Activated gamma-delta T cell treated with Interleukin-2 at 50 U/mL for 16 hours (primary cell): Measurements from ENCODE around the gene PIGP.
"Not testable (repeated sequence)": the region's sequence is repeated elsewhere in the genome, so short reads cannot be mapped to it uniquely, and the experiment has no call there.

Experiments used
- DNase-seq: peaks from one replicate; pipeline ENCODE4 v3.0.0-alpha.2; 2020

The PIGP gene

DNA sequence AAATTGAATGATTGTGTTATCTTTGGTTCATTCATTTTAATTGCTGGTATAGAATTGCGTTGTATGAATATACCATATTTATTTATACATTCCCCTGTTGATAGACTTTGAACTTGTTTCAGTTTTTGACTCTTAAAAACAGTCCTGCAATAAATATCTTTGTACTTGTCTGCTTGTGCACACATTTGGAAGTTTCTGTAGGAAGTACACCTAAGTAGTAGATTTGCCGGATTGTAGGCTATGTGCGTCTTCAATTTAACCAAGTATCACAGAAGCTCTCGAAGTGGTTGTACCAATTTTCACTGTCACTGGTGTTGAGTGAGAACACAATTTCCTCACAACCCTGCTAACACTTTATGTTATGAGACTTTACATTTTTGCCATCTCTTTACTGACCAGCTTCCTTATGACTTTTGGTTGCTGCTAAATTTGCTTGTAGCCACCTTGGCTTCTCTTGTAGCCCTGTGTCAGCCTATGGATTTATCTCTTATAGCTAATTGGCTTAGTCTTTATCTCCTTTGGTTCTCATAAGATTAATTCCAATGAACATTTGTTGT lies 2.4 kb upstream of the PIGP start:
- no peak for DNase-seq

DNA sequence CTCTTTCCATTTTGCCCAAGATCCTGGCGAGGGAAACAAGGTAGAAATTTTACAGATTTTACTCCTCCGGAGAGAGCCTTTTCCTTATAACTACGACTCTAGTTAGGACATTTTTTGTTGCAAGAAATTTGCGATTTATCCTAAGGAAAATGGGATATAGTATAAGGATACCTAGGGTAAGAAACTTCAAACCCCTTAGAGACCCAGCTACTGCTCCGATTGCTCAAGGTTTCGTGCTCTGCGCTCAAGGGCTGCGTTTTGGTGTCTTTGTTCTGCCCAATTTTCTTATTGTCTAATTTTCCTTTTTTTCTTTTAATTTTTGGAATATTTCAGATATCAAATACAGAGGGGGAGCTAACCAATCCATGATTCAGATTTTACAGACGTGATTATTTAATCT lies 1.7 kb upstream of the PIGP start:
- no peak for DNase-seq

DNA sequence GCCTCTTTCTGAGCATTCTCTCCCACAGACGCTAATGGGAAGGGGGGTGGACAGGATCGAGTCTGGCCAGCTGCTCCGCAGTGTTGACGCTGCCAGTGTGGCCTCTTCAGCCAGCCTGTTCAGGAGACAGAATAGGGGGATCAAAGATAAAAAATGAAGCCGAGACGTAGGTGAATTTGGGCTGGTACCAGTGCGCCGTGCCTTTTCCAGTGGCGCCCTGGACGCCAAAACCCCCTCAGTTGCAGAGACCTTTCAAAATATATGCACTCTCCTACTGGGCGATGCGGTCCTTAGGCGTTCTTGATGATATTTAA lies 1.3 kb upstream of the PIGP start:
- no peak for DNase-seq

DNA sequence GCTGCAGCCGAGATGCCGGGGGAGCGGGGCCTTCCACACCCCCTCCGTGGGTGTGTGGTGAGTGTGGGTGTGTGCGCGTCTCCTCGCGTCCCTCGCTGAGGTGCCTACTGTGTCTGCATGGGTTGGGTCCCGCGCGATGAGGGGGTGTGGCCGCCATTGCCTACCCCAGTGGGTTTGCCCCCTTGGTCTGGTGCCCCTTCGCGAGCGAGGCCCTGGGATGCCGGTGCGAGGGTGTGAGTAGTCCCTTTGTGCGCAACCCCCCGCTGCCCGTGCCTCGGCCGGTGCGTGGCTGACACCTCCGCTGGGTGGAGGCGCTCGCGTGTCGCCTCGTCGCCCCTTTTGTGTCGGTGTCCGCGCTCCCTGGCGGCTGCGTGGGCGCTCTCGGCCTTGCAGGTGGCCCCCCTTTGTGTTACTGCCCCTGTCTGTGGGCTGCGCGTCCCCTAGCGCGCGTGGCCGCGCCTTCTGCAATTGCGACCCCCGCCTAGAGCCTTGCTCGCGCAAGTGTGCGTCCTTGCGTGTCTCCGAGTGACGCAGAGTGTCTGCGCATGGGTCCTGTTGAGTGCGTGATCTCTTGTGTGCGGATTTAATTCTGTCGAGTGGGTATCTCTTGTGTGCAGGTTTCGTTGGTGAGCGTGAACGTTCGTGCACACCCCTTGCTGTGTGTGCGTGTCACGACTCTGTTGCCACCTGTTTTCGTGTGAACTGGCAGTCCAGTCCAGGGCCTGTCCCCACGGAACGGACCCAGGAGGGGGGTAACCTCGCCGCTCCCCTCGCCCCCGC lies 736 bp upstream of the PIGP start:
- peak; percentile 60 for DNase-seq

DNA sequence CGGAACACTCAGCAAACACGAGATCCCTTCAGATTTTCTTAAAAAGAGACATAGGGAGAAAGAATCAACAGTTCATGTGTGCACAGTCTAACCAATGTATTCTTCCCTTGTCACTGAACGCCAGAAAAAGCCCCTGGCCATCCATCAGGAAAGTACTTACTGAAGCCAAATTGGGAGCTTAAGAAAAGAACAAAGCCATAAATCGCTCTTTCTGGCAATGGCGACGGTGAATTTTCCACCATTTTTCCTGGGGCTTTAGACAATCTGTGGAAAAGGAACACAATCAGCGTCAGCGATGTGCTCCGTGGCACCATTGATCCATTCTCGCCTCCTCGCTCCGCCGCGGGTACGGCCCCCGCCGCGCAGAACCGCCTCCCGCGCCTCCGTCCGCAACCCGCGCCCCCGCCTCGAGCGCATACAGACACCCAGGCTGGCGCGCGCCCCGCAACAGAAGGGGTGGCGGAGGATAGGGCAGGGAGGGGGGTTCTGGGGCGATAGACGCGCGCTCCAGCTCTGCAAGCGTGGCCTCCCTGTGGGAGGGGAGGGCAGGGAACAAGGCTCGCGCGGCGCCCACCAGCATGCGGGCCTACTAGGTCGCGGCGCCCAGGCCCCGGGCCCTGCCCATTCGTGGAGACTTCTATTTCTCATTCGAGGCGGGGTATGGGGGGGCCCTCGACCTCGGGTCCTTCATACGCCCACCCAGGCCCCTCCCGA lies 440 bp downstream of the PIGP start:
- DNase-seq: no peak

- no peak for DNase-seq
Observed at GRCh38 chr21:37071561-37072273, 1.2 kb downstream of the PIGP start.

DNA sequence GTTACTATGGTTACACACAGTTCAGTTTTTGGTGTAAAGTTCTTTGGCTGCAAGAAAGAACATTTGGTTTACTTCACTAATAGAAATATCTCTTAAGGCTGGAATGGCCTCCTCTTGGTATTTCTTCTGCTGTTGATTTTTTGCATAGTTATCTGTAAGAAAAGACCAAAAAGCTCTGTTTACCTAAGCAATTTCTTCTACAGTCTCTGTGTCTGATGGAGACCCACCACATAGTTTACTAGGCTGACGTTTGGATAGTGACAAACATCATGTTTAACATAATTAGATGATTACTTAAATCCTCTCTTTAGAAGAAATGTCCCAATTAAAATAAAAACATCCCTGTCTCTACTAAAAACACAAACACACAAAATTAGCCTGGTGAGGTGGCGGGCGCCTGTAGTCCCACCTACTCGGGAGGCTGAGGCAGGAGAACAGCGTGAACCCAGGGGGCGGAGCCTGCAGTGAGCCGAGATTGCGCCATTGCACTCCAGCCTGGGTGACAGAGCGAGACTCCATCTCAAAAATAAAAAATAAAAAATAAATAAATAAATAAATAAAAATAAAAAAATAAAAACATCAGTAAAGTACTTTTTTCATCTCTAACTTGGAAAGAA lies 7.2 kb downstream of the PIGP start:
- no peak for DNase-seq

DNA sequence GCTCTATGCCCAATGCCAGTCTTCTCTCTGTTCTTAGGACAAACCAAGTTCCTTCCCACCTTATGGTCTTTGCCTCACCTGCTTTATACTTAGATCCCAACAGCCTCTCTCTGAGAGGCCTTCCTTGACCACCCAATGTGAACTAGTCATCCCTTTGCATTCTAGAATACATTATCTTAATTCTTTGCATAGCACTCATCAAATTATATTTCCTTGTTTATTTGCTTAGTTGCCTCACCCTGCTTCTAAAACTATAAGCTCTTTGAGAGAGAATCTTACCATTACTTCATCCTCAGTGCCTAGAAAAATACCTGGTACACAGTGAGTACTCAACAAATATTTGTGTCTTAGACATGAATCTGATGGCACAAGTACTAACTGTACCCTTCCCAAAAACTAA lies 8.0 kb downstream of the PIGP start:
- no peak for DNase-seq

DNA sequence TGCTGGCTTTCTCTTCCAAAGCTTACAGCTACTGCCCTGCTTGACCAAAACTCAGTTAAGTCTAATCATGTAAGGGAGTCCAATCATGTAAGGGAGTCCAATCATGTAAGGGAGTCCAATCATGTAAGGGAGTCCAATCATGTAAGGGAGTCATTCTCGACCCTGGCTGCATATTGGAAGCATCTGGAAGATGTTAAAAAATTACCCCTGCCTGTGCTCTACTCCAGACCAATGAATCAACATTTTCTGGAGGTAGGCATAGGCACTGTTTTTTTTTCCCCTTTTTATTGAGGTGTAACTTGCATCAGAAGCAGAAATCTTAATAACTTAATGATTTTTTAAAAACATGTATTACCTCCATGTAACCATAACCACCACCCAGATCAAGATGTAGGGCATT lies 9.4 kb downstream of the PIGP start:
- DNase-seq: no peak

GRCh38 chr21:37062593-37062935 lies 10.3 kb downstream of the PIGP start:
- no peak for DNase-seq

GRCh38 chr21:37061926-37062592 lies 10.8 kb downstream of the PIGP start:
- DNase-seq: no peak

DNA sequence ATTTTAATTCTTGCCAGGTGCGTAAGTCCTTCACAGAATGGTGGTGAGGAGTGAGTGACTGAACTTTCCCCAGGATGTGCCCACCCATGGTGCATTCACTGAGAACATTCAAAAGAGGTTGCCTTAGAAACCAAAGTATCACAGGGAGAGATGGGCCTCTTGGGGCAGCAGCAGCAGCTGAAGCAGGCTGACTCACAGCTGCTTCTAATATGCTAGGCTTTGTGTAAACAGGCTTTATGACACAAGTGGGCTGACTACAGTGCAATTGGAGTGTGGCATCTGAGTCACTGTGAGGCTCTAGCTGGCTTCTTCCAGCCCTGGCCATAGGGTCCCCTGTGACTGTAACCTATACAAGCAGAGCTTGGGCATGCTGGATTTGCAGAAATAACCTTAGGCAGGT lies 12.6 kb downstream of the PIGP start:
- DNase-seq: no peak

DNA sequence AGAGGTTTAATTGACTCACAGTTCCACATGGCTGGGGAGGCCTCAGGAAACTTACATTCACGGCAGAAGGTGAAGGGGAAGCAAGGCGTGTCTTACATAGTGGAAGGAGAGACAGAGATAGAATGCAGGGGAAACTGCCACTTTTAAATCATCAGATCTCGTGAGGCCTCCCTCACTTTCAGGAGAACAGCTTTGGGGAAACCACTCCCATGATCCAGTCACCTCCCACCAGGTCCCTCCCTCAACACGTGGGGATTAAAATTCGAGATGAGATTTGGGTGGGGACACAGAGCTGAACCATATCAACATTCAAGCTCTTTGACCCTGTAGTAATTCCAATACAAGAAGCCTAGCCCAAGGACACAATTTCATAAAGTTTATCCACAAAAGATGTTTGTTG lies 13.7 kb downstream of the PIGP start:
- DNase-seq: no peak

- DNase-seq: no peak
Observed at GRCh38 chr21:37058261-37058660, 14.6 kb downstream of the PIGP start.

DNA sequence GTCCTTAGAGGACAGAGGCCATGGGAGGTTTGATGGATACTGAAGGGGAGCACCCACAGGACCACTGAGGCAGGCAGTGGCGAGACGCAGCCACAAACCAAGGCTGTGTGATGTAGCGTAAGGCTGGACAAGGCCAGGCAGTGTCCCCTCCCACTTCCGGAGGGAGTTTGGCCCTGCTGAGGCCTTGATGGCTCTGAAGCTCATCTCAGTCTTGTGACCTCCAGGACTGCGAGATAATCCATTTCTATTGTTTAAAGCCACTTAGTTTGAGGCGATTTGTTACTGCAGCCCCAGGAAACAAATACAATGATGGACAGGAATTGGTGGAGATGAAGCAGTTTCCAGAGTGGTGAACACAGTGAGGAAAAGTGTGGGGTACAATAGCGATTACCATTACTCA lies 15.3 kb downstream of the PIGP start:
- DNase-seq: no peak

GRCh38 chr21:37055271-37055855 lies 17.5 kb downstream of the PIGP start:
- no peak for DNase-seq

- DNase-seq: not testable (repeated sequence)
Observed at GRCh38 chr21:37049741-37050140, 23.1 kb downstream of the PIGP start.

DNA sequence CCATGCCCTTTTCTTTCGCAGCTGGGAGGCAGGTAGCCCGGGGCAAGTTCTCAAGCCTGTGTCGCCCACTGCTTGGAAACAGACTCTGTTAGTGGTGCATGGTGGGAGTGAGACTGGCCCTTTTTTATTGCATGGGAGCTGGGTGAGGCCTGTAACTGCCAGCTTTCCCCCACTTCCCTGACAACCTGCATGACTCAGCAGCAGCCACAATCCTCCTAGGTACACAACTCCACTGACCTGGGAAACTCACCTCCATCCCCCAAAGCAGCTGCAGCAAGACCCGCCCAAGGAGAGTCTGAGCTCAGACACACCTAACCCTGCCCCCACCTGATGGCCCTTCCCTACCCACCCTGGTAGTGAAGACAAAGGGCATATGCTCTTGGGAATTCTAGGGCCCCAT lies 25.8 kb downstream of the PIGP start:
- no peak for DNase-seq

- no peak for DNase-seq
Observed at GRCh38 chr21:37045556-37045955, 27.3 kb downstream of the PIGP start.

- peak; percentile 30 for DNase-seq
Observed at GRCh38 chr21:37045149-37045548, 27.7 kb downstream of the PIGP start.

DNA sequence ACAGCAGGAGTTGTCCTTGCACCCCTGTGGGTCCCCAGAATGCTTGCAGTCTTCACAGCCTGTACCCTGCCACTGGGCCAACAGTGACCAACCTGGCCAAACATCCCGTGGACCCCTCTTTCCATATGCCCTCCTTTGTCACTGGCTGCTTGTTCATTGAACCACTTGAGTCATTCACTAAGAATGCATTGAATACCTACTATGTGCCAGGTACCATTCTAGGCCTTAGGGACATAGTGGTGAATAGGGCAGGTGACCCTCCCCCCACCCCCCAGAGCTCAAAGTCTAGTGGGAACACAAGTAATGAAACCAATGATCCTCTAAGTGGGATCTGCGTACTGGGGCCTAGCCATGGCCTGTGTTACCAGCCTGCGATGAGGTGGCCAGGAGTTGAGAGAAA lies 28.2 kb downstream of the PIGP start:
- DNase-seq: no peak

DNA sequence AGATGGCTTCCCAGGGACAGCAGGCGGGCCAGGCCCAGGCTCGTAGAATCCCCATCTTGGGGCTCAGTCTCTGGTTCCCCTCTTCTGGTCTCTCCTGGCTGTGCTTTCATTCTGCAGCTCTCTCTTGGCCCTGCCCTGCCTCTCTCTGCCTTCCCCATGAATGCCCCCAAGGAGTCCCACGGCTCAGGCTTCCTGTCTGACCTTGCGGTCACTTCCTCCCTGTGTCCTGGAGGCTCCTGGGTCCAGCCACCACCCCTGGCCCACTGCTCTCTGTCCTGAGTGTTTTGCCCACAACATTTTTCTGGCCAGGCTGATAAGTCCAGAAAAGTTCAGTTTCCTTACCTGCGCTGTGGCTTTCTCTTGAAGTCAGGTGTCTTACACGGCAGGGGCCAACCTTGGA lies 29.1 kb downstream of the PIGP start:
- no peak for DNase-seq
